HepG2 (cell line): ENCODE results near the gene RSPH10B. TPM values are rescaled to one million over a fixed set of nuclear protein-coding genes. Genes with fewer than 3 reads are reported as not detected.
"Not testable (repeated sequence)": the region's sequence is repeated elsewhere in the genome, so short reads cannot be mapped to it uniquely, and the experiment has no call there.

Experiments used
- ATAC-seq: fragments of 200-7000 bp; cut with Tn5 transposase; 3 replicates; pipeline ENCODE4 v1.9.1; 2020; ENCODE audit warnings: mild to moderate bottlenecking, moderate library complexity
- BruUV-seq: library from RNA; stranded (reverse); fragments of 400-500 nt; replicated peaks from 2 replicates; lab custom pipeline; 2021; lab: Mats Ljungman, UMichigan
- CTCF ChIA-PET: fragments of 300-600 bp; formaldehyde crosslinking; extraction: SDS; loops from one replicate; lab custom pipeline; 2021; ENCODE audit warnings: low total read pairs, inconsistent platforms, low intra/inter-chr PET ratio; lab: Yijun Ruan, JAX
- POLR2A ChIA-PET: fragments of 350-600 bp; sonication (Branson Sonifier 250); formaldehyde crosslinking; loops from one replicate; lab custom pipeline; 2020; ENCODE audit warnings: antibody characterized with exemption, inconsistent platforms; lab: Yijun Ruan, JAX
- DNase-seq: peaks from one replicate; pipeline ENCODE4 v3.0.0-alpha.2; 2015; ENCODE audit warnings: low spot score
- FAIRE-seq: peaks from 3 replicates; lab custom pipeline; 2011; peaks lifted over from hg19 to GRCh38; lab: Jason Lieb, UNC
- H2AFZ ChIP-seq: one replicate; pipeline ENCODE4 v1.6.1; 2011; ENCODE audit warnings: low read length, inconsistent platforms
- H3K27ac ChIP-seq: fragments of 300-600 bp; 3 replicates; pipeline ENCODE4 v1.8.0; 2011; ENCODE audit warnings: mixed run types, mild to moderate bottlenecking, mixed read lengths, low read length, inconsistent platforms; ENCODE audit not compliant: insufficient read depth; ENCODE audit errors: extremely low read length
- H3K27me3 ChIP-seq, 2 experiments: fragments of 200-600 bp in 1 of 2; 2 replicates in 1 of 2; 3 replicates in 1 of 2; pipeline versions ENCODE4 v1.6.0 to v1.8.0; 2011; ENCODE audit warnings: low read length in 2 of 2, mild to moderate bottlenecking in 2 of 2, moderate library complexity in 2 of 2, inconsistent platforms in 1 of 2; ENCODE audit not compliant: insufficient read depth in 2 of 2, control insufficient read depth in 1 of 2
- H3K36me3 ChIP-seq, 2 experiments: fragments of 200-600 bp in 1 of 2; replicated peaks in 1 of 2; 2 replicates in 1 of 2; 3 replicates in 1 of 2; pipeline versions ENCODE4 v1.5.1 to v1.8.0; 2011; ENCODE audit warnings: low read length in 2 of 2, inconsistent platforms in 1 of 2; ENCODE audit not compliant: insufficient read depth in 2 of 2, control insufficient read depth in 1 of 2
- H3K4me1 ChIP-seq: 2 replicates; pipeline ENCODE4 v1.5.1; 2012; ENCODE audit warnings: low read length, inconsistent platforms; ENCODE audit not compliant: insufficient read depth
- H3K4me2 ChIP-seq: 2 replicates; pipeline ENCODE4 v1.6.0; 2011; ENCODE audit warnings: low read depth, low read length, inconsistent platforms
- H3K4me3 ChIP-seq, 3 experiments: fragments of 200-600 bp in 1 of 3; sonication (generic), shearing (Covaris generic) in 1 of 3; replicated peaks in 1 of 3; 2 replicates each; pipeline ENCODE4 v1.5.1; 2011 to 2016; ENCODE audit warnings: low read length in 3 of 3, inconsistent platforms in 2 of 3, low read depth in 2 of 3, mild to moderate bottlenecking in 2 of 3, control low read depth in 1 of 3, mixed read lengths in 1 of 3; ENCODE audit not compliant: insufficient read depth in 1 of 3
- H3K79me2 ChIP-seq: one replicate; pipeline ENCODE4 v1.6.1; 2011; ENCODE audit warnings: low read length, inconsistent platforms; ENCODE audit not compliant: insufficient read depth
- H3K9ac ChIP-seq: 2 replicates; pipeline ENCODE4 v1.6.0; 2011; ENCODE audit warnings: mild to moderate bottlenecking, low read depth, low read length, inconsistent platforms; ENCODE audit not compliant: insufficient read depth
- H3K9me3 ChIP-seq: 2 replicates; pipeline ENCODE4 v1.5.1; 2012; ENCODE audit warnings: mild to moderate bottlenecking, low read length
- H4K20me1 ChIP-seq: 2 replicates; pipeline ENCODE4 v1.6.0; 2011; ENCODE audit warnings: inconsistent platforms, mild to moderate bottlenecking, low read length, moderate library complexity; ENCODE audit not compliant: insufficient read depth
- HMGXB4 ChIP-seq, 2 experiments: sonication (generic) in 1 of 2; formaldehyde crosslinking in 1 of 2; IDR thresholded peaks; 2 replicates each; pipeline versions ENCODE4 v1.4.0 to v1.6.1; 2018 to 2020; ENCODE audit warnings: missing genetic modification reagents in 2 of 2, borderline replicate concordance in 1 of 2, low read depth in 1 of 2, mild to moderate bottlenecking in 1 of 2, missing biosample characterization in 1 of 2
- KMT2B ChIP-seq: IDR thresholded peaks from 2 replicates; pipeline ENCODE4 v1.6.1; 2016; ENCODE audit warnings: missing genetic modification reagents, missing compliant biosample characterization
- PHF20 ChIP-seq: sonication (generic); formaldehyde crosslinking; IDR thresholded peaks from 2 replicates; pipeline ENCODE4 v1.5.0; 2020; ENCODE audit warnings: mild to moderate bottlenecking, missing genetic modification reagents
- PHF8 ChIP-seq: sonication (generic); formaldehyde crosslinking; IDR thresholded peaks from 2 replicates; pipeline ENCODE4 v1.5.0; 2020; ENCODE audit warnings: missing genetic modification reagents
- POLR2A ChIP-seq, 2 experiments: IDR thresholded peaks; 2 replicates each; pipeline ENCODE4 v1.6.1; 2011; ENCODE audit warnings: low read depth in 2 of 2, low read length in 2 of 2, mild to moderate bottlenecking in 1 of 2, moderate library complexity in 1 of 2; ENCODE audit not compliant: insufficient read depth in 1 of 2
- ZNF574 ChIP-seq: sonication (generic); formaldehyde crosslinking; IDR thresholded peaks from 2 replicates; pipeline ENCODE4 v1.4.0; 2020; ENCODE audit warnings: missing genetic modification reagents
- ZNF687 ChIP-seq: sonication (generic); formaldehyde crosslinking; IDR thresholded peaks from 2 replicates; pipeline ENCODE4 v1.5.1; 2020; ENCODE audit warnings: mild to moderate bottlenecking, missing genetic modification reagents, moderate library complexity
- WGBS: methylation state at CpG from one replicate; pipeline ENCODE4 v1.1.6; 2017; ENCODE audit warnings: low lambda C conversion rate; 5-methylcytosine and 5-hydroxymethylcytosine counted together
- in situ Hi-C: cut with HindIII; loops from 2 replicates; pipeline ENCODE4 v1.10.0; 2017; ENCODE audit warnings: low pct_unique_long_range_greater_than_20kb; ENCODE audit not compliant: extremely low pct_ligation_motif_present
- intact Hi-C: fragments of 100-400 bp; cut with micrococcal nuclease; formaldehyde crosslinking; loops from one replicate; pipeline ENCODE4 v1.10.0; 2022; ENCODE audit not compliant: unreplicated experiment
- polyA plus RNA-seq, 8 experiments: library from polyadenylated mRNA; depleted of rRNA in 3 of 8; stranded (reverse) in 7 of 8; unstranded in 1 of 8; fragments of >200 nt; fragmentation: Illumina TruSeq in 4 of 8; extraction: Trizol in 4 of 8; gene quantifications; 2 replicates each; pipeline versions ENCODE4 v1.2.1 to v1.2.3, GENCODE V29; 2011 to 2016; ENCODE audit warnings: low read depth in 4 of 8, missing spikeins in 1 of 8, mixed read lengths in 1 of 8; ENCODE audit not compliant: insufficient read depth in 1 of 8
- total RNA-seq, 5 experiments: library from RNA; depleted of rRNA; stranded (reverse); fragments of >200 nt; fragmentation: Illumina TruSeq; extraction: Trizol; gene quantifications; 2 replicates each; pipeline ENCODE4 v1.2.3, GENCODE V29; 2016; ENCODE audit warnings: low read depth in 1 of 5

The RSPH10B gene
- total and polyA plus RNA-seq, 2 of the 13 experiments (the other 11 are each of a cell fraction or from before 2014, with no cell fraction given) = not detected

- H3K9ac ChIP-seq, BruUV-seq, H3K79me2 ChIP-seq, ATAC-seq, DNase-seq, H2AFZ ChIP-seq, H3K4me3 ChIP-seq, H4K20me1 ChIP-seq, CTCF ChIA-PET, H3K4me2 ChIP-seq, H3K27ac ChIP-seq, POLR2A ChIA-PET, FAIRE-seq, H3K4me1 ChIP-seq, H3K27me3 ChIP-seq, H3K9me3 ChIP-seq, in situ Hi-C loops, H3K36me3 ChIP-seq, intact Hi-C loops: not testable (repeated sequence)
- WGBS = 97% methylated on average over 6 of the region's 6 CpGs
These were observed 67.5 kb downstream of the RSPH10B start for GRCh38 chr7:5903002-5903401.

- Histone ChIP-seq H3K4me3 (peak within 1 kb of the TSS; percentile 34 to 48 (median 48); a peak in 4 of 6 replicates), H3K4me2 (peak within 1 kb of the TSS; percentile 45), H3K9ac (0 out of 2 replicates have a peak within 1 kb of the TSS, but pooled peaks have one; percentile 22)
- H2AFZ ChIP-seq, CTCF ChIA-PET, H3K27ac ChIP-seq, H3K9me3 ChIP-seq, H3K36me3 ChIP-seq, H3K79me2 ChIP-seq, H3K27me3 ChIP-seq, BruUV-seq, intact Hi-C loops, FAIRE-seq, POLR2A ChIA-PET, in situ Hi-C loops, H3K4me1 ChIP-seq, H4K20me1 ChIP-seq: not testable (repeated sequence)
- WGBS = 3% methylated on average over 7 of the region's 64 CpGs
- DNase-seq = peak; percentile 29
- peak; percentile 98 for ATAC-seq
- TF ChIP-seq PHF8 (CRISPR knock-in tag) (peak; percentile 53; the same call in 1 of the 2 replicates), ZNF574 (peak; percentile 76), PHF20 (CRISPR knock-in tag) (peak; percentile 62), ZNF687 (peak; percentile 45), HMGXB4 (CRISPR knock-in tag; IDR thresholded peaks at IDR 0.05; ENCODE audit: borderline replicate concordance in 1 of 2, low read depth in 1 of 2) (0 out of 4 replicates have a peak, but pooled peaks of 1 of the 2 experiments have one; percentile 24), KMT2B (peak; percentile 51; the same call in 1 of the 2 replicates), POLR2A (IDR thresholded peaks at IDR 0.05; ENCODE audit: insufficient read depth in 1 of 2, low read depth in 2 of 2, low read length in 2 of 2) (peak in 1 of 2 experiments; percentile 35; a peak in 1 of 4 replicates)
These were observed 71.8 kb downstream of the RSPH10B start, which contains the start of gene CCZ1 for GRCh38 chr7:5898480-5899224. CCZ1 (plus strand) TSS chr7:5898733; CDS start chr7:5898800, 67 bp downstream.
